ENCODE measurements around the gene TRIO. TPM values are rescaled to one million over a fixed set of nuclear protein-coding genes. Genes with fewer than 3 reads are reported as not detected.

TRIO gene
- polyA plus RNA-seq, 2 donors, result 10.3 to 22.8 TPM

DNA sequence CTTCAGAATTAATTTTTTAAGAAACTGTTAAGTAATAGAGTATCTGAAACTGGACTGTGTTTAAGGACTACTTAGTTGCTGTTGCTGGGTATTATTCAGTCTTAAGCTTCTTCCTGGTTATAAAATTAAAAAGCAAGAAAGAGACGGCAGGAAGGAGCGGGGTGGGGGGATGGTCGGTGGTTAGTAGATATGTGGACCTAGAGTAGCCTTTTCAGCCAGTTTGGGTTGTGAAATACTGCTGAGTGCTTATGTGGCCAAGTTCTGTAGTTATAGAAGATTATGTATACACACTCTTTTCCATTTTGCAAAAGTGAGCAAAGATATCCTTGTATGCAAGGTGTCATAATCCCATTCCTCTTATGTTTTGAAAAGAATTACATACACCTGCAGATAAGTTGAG is 28.5 kb downstream of the TRIO start:
- H3K4me3 ChIP-seq (ENCODE audit: low read depth in 1 of 2, low read length in 2 of 2), result no peak overlapping the region
- WGBS, 2 donors, result 61 to 70% methylated on average over 3 of the region's 3 CpGs
- H3K27me3 ChIP-seq (ENCODE audit: control insufficient read depth in 1 of 2, insufficient read depth in 2 of 2, low read length in 2 of 2), result no peaks in the 10 kb centered on the region

DNA sequence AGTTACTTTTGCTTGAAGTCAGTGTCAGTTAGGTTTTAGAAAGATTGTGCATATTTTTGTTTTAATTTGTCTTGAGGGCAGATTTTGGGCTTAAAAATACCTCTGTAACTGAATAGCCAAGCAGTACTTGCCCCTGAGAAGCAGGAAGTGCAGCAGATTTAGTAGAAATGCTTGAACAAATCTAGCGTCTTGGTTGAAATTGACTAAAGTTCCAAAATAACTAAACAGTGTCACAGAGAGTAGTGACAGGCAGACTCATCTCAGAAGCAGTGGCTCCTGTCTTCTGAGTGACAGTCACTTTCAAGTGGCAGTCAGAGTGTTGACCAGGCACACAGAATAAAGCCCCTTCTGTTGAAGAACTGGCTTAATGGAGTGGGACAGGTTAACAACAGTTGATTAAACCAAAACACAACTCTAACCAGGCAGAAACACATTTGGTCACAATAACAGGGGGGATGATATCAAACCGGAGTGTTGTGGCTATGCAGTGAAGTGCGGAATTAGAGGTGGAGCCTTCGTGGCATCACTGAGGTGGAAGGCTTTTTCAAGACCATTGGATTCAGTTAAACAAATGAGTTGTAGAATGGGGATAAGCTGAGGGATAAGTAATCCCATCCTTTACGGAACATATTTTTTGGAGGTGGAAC is 29.1 kb downstream of the TRIO start:
- Histone ChIP-seq H3K27ac (ENCODE audit: low read depth in 2 of 2, low read length in 1 of 2) (no peak overlapping the region), H3K27me3 (ENCODE audit: control insufficient read depth in 1 of 2, insufficient read depth in 2 of 2, low read length in 2 of 2) (no peaks in the 10 kb centered on the region), H3K36me3 (ENCODE audit: control insufficient read depth in 2 of 2, insufficient read depth in 2 of 2, low read length in 1 of 2) (no peaks in the 10 kb centered on the region), H3K4me1 (ENCODE audit: control insufficient read depth in 2 of 2, insufficient read depth in 2 of 2, low read length in 1 of 2) (no peaks in the 10 kb centered on the region), H3K9me3 (ENCODE audit: control insufficient read depth in 2 of 2, insufficient read depth in 1 of 2, low read depth in 1 of 2, low read length in 1 of 2) (no peaks in the 10 kb centered on the region), H3K4me3 (ENCODE audit: low read depth in 1 of 2, low read length in 2 of 2) (no peak overlapping the region)
- WGBS, 2 donors, result 85% methylated on average over 5 of the region's 5 CpGs

More for the DNA sequence above, 28.5 kb downstream of the TRIO start:
- Histone ChIP-seq H3K9me3 (ENCODE audit: control insufficient read depth in 2 of 2, insufficient read depth in 1 of 2, low read depth in 1 of 2, low read length in 1 of 2) (no peaks in the 10 kb centered on the region), H3K4me1 (ENCODE audit: control insufficient read depth in 2 of 2, insufficient read depth in 2 of 2, low read length in 1 of 2) (no peaks in the 10 kb centered on the region), H3K36me3 (ENCODE audit: control insufficient read depth in 2 of 2, insufficient read depth in 2 of 2, low read length in 1 of 2) (no peaks in the 10 kb centered on the region), H3K27ac (ENCODE audit: low read depth in 2 of 2, low read length in 1 of 2) (no peak overlapping the region)

DNA sequence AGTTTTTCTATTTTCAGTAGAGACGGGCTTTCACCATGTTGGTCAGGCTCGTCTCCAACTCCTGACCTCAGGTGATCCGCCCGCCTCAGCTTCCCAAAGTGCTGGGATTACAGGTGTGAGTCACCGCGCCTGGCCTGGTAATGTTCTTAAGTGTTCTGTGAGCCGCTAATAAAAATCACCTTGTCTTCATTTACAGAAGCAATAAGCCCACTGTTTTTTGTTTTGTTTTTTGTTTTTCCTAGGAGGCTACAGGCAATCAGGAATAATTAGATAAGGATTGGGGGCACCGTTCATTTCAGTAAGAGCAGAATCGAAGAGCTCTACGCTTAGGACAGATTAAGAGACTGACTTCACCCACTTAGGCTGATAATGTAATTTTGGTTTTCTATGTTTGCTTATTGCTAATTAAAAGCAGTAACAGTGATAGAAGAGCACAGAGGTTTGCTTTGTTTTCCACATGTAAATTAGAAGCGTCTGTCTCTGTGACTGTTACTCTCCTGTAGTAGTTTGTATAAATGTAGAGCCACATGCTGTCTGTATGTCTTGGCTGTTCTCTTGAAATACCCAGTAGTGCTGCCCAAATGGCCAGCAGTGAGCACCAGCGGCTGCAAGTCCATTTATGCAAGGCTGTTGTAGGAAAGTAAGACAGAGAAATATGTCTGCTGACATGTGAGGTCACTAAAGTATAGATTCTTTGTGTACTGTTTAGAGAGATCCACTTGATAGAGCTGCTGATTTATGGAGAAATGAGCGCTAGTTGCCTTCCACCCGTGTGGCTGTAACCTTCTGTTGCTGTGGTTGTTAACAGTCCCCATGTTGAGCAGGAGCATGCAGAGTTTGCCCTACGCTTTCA is 30.5 kb downstream of the TRIO start:
- Histone ChIP-seq H3K4me1 (ENCODE audit: control insufficient read depth in 2 of 2, insufficient read depth in 2 of 2, low read length in 1 of 2) (no peaks in the 10 kb centered on the region), H3K4me3 (ENCODE audit: low read depth in 1 of 2, low read length in 2 of 2) (no peak overlapping the region), H3K27me3 (ENCODE audit: control insufficient read depth in 1 of 2, insufficient read depth in 2 of 2, low read length in 2 of 2) (no peaks in the 10 kb centered on the region), H3K36me3 (ENCODE audit: control insufficient read depth in 2 of 2, insufficient read depth in 2 of 2, low read length in 1 of 2) (no peaks in the 10 kb centered on the region), H3K9me3 (ENCODE audit: control insufficient read depth in 2 of 2, insufficient read depth in 1 of 2, low read depth in 1 of 2, low read length in 1 of 2) (no peaks in the 10 kb centered on the region), H3K27ac (ENCODE audit: low read depth in 2 of 2, low read length in 1 of 2) (no peak overlapping the region)
- 76 to 78% methylated on average over 15 of the region's 15 CpGs for WGBS, 2 donors

DNA sequence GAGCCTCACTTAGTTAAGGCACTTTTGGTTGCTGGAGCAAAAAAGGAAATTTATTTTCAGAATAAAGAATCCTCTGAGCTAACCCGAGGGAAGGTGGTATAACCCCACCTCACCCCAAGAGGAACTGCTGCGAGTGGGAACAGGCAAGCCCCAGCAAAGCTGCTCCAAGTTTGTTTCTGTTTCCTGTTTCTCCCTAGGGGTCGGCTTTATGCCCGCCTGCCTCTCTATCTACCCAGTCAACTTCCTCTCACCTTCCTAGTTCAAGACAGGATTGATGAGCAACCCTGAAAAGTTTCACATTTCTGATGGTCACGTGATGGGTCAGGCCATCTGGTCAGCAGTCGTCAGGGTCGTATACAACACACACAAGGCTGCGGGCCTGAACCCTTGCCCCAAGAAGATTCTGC is 31.1 kb downstream of the TRIO start:
- WGBS, 2 donors, result 42 to 52% methylated on average over 8 of the region's 8 CpGs
- H3K9me3 ChIP-seq (ENCODE audit: control insufficient read depth in 2 of 2, insufficient read depth in 1 of 2, low read depth in 1 of 2, low read length in 1 of 2), result no peaks in the 10 kb centered on the region
- H3K36me3 ChIP-seq (ENCODE audit: control insufficient read depth in 2 of 2, insufficient read depth in 2 of 2, low read length in 1 of 2), result no peaks in the 10 kb centered on the region
- no peaks in the 10 kb centered on the region for H3K4me1 ChIP-seq (ENCODE audit: control insufficient read depth in 2 of 2, insufficient read depth in 2 of 2, low read length in 1 of 2)
- H3K4me3 ChIP-seq (ENCODE audit: low read depth in 1 of 2, low read length in 2 of 2), result no peak overlapping the region
- no peak overlapping the region for H3K27ac ChIP-seq (ENCODE audit: low read depth in 2 of 2, low read length in 1 of 2)
- H3K27me3 ChIP-seq (ENCODE audit: control insufficient read depth in 1 of 2, insufficient read depth in 2 of 2, low read length in 2 of 2), result no peaks in the 10 kb centered on the region

DNA sequence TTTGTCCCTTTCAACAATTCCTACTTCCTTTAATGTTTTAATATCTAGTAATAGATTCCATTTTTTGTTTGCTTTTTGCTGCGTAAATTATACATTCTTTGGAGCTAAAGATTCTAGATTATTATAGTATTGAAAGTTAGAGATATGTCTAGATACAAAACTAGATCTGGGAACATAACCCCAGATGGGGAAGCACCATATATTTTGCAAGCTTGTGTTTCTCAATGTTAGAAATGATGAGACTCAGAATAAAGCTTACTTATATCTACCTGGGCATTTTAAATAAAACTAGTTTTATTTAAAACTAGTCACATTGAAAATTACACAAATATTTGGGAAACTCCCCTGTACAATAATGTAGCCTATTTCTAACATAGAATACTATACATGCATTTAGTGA is 32.2 kb downstream of the TRIO start:
- WGBS, 2 donors, result 78 to 87% methylated on average over 1 of the region's 1 CpG
- H3K4me1 ChIP-seq (ENCODE audit: control insufficient read depth in 2 of 2, insufficient read depth in 2 of 2, low read length in 1 of 2), result no peaks in the 10 kb centered on the region
- no peak overlapping the region for H3K27ac ChIP-seq (ENCODE audit: low read depth in 2 of 2, low read length in 1 of 2)

DNA sequence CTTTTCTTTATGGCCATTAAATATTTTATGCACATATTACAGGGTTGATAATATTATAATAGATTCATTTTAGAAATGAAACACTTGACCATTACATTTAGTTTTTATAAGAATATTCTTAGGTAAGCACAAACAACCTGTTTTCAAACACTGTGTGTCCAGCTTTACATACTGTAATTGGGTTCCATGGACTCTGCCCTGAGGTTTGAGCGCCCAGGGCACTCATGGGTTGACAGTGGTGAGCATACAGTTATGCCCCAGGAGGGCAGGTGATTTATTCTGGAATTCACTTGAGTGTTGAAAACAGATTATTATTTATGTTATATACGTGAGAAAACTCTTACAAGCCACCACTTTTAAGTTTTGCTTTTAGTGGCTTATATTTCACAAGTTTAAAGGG is 33.7 kb downstream of the TRIO start:
- no peak overlapping the region for H3K4me3 ChIP-seq (ENCODE audit: low read depth in 1 of 2, low read length in 2 of 2)
- H3K4me1 ChIP-seq (ENCODE audit: control insufficient read depth in 2 of 2, insufficient read depth in 2 of 2, low read length in 1 of 2), result peaks cover 0 to 5% of the 10 kb centered on the region in 2 donors
- H3K27me3 ChIP-seq (ENCODE audit: control insufficient read depth in 1 of 2, insufficient read depth in 2 of 2, low read length in 2 of 2), result no peaks in the 10 kb centered on the region
- no peak overlapping the region for H3K27ac ChIP-seq (ENCODE audit: low read depth in 2 of 2, low read length in 1 of 2)
- WGBS, 2 donors, result 76 to 82% methylated on average over 2 of the region's 2 CpGs
- no peaks in the 10 kb centered on the region for H3K36me3 ChIP-seq (ENCODE audit: control insufficient read depth in 2 of 2, insufficient read depth in 2 of 2, low read length in 1 of 2)
- no peaks in the 10 kb centered on the region for H3K9me3 ChIP-seq (ENCODE audit: control insufficient read depth in 2 of 2, insufficient read depth in 1 of 2, low read depth in 1 of 2, low read length in 1 of 2)

More for the DNA sequence above, 32.2 kb downstream of the TRIO start:
- H3K9me3 ChIP-seq (ENCODE audit: control insufficient read depth in 2 of 2, insufficient read depth in 1 of 2, low read depth in 1 of 2, low read length in 1 of 2), result no peaks in the 10 kb centered on the region
- H3K27me3 ChIP-seq (ENCODE audit: control insufficient read depth in 1 of 2, insufficient read depth in 2 of 2, low read length in 2 of 2), result no peaks in the 10 kb centered on the region
- no peak overlapping the region for H3K4me3 ChIP-seq (ENCODE audit: low read depth in 1 of 2, low read length in 2 of 2)
- H3K36me3 ChIP-seq (ENCODE audit: control insufficient read depth in 2 of 2, insufficient read depth in 2 of 2, low read length in 1 of 2), result no peaks in the 10 kb centered on the region

DNA sequence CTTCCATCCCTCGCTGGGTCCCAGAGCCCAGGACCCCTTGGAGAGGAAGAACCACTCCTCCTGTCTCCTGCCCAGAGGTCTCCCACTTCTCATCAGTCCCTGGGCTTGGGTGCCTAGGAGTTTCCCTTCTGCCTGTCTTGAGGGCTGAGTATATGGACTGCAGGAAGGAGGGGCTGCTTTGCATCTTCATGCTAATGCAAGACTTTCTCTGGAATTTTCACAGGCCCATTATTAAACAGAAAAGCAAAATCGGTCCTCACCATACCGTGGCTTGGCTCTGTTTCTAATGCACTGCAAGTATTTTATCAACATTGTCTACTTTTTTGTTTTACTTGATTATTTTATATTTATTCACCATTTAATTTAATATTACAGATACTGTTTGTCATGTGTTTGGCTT is 34.5 kb downstream of the TRIO start:
- 67 to 73% methylated on average over 3 of the region's 3 CpGs for WGBS, 2 donors
- Histone ChIP-seq H3K4me1 (ENCODE audit: control insufficient read depth in 2 of 2, insufficient read depth in 2 of 2, low read length in 1 of 2) (peaks cover 0 to 5% of the 10 kb centered on the region in 2 donors), H3K4me3 (ENCODE audit: low read depth in 1 of 2, low read length in 2 of 2) (no peak overlapping the region), H3K9me3 (ENCODE audit: control insufficient read depth in 2 of 2, insufficient read depth in 1 of 2, low read depth in 1 of 2, low read length in 1 of 2) (no peaks in the 10 kb centered on the region), H3K36me3 (ENCODE audit: control insufficient read depth in 2 of 2, insufficient read depth in 2 of 2, low read length in 1 of 2) (no peaks in the 10 kb centered on the region), H3K27me3 (ENCODE audit: control insufficient read depth in 1 of 2, insufficient read depth in 2 of 2, low read length in 2 of 2) (no peaks in the 10 kb centered on the region), H3K27ac (ENCODE audit: low read depth in 2 of 2, low read length in 1 of 2) (no peak overlapping the region)

DNA sequence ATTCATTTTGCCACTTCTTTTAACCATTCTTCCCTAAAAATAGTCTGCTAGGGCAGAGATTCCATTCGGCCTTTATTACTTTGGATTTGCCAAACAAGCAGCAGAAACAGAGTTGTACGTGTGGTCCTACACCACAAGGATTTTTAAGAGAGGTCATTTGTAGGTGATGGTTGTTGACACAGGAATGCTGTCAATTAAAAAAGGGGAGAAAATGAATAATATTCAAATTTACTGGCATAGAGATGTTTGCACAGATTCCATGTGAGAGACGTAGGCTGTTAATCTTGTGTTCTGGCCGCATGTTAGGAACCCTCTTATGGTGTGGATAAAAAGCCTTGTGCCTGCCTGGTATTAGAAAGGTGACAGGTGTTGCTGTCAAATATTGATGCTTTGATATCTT is 34.9 kb downstream of the TRIO start:
- Histone ChIP-seq H3K27me3 (ENCODE audit: control insufficient read depth in 1 of 2, insufficient read depth in 2 of 2, low read length in 2 of 2) (no peaks in the 10 kb centered on the region), H3K9me3 (ENCODE audit: control insufficient read depth in 2 of 2, insufficient read depth in 1 of 2, low read depth in 1 of 2, low read length in 1 of 2) (no peaks in the 10 kb centered on the region), H3K27ac (ENCODE audit: low read depth in 2 of 2, low read length in 1 of 2) (no peak overlapping the region), H3K4me1 (ENCODE audit: control insufficient read depth in 2 of 2, insufficient read depth in 2 of 2, low read length in 1 of 2) (peaks cover 0 to 5% of the 10 kb centered on the region in 2 donors), H3K36me3 (ENCODE audit: control insufficient read depth in 2 of 2, insufficient read depth in 2 of 2, low read length in 1 of 2) (no peaks in the 10 kb centered on the region), H3K4me3 (ENCODE audit: low read depth in 1 of 2, low read length in 2 of 2) (no peak overlapping the region)
- 70 to 75% methylated on average over 4 of the region's 4 CpGs for WGBS, 2 donors

DNA sequence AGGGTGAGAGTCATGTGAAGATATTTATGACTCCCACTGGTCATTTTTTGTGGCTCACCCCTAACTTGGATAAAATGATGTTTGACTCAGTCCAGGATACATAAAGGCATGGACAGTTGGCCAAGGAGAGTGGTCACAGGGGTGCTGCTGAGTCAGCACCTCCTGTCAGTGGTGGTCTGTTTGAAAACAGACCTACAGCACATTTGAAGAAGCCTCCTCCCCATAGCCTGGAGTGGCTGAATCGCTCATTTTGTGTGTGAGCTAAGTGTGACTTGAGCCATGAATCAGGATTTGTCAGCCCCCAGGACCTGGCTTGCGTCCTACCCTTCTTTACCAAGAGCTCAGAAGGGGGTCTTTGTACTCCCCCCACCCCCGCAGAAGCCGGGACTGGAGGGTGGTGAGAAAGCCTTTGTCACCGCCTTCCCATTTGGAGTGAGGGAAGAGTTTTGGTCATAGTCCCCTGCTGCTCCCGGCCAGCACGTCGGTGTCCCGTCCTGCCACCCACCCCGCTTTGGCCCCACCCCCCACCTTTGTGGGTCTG is 35.6 kb downstream of the TRIO start:
- WGBS, 2 donors, result 79 to 84% methylated on average over 10 of the region's 10 CpGs
- Histone ChIP-seq H3K27ac (ENCODE audit: low read depth in 2 of 2, low read length in 1 of 2) (no peak overlapping the region), H3K27me3 (ENCODE audit: control insufficient read depth in 1 of 2, insufficient read depth in 2 of 2, low read length in 2 of 2) (no peaks in the 10 kb centered on the region), H3K9me3 (ENCODE audit: control insufficient read depth in 2 of 2, insufficient read depth in 1 of 2, low read depth in 1 of 2, low read length in 1 of 2) (no peaks in the 10 kb centered on the region), H3K4me3 (ENCODE audit: low read depth in 1 of 2, low read length in 2 of 2) (no peak overlapping the region), H3K4me1 (ENCODE audit: control insufficient read depth in 2 of 2, insufficient read depth in 2 of 2, low read length in 1 of 2) (peaks cover 0 to 5% of the 10 kb centered on the region in 2 donors), H3K36me3 (ENCODE audit: control insufficient read depth in 2 of 2, insufficient read depth in 2 of 2, low read length in 1 of 2) (no peaks in the 10 kb centered on the region)

All from esophagus (tissue), 2 donors.